Stimulated activated CD8-positive, alpha-beta memory T cell treated with anti-CD3 and anti-CD28 coated beads, Interleukin-15, amount 100 ng/mL, for 4 hours (primary cell): Measurements from ENCODE around the gene TRPV3.
"Not testable (repeated sequence)": the region's sequence is repeated elsewhere in the genome, so short reads cannot be mapped to it uniquely, and the experiment has no call there.

Experiments used
- DNase-seq, 2 donors: peaks; one replicate each; pipeline ENCODE4 v3.0.0-alpha.2; 2020; ENCODE audit warnings: low read depth in 2 of 2

The TRPV3 gene

DNA sequence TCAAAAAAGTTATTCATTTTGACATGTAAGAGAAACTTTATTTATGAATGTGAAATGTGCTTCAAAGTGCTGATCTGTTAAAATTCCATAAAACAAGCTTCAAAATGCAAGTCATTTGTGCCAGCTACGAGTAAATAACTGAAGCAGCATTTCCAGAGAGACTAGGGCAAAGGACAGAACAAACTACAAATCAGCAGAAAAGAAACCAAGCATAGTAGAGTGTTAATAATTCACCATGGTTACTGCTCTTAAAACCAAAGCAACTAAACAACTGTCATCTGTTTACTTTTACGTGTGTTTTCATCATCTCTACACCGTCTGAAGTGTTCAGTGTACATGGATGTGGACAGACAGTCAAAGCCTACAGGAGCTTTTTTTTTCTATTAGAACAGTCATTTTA lies 83.4 kb downstream of the TRPV3 start:
- no peak for DNase-seq

GRCh38 chr17:3472137-3472536 lies 85.5 kb downstream of the TRPV3 start:
- no peak for DNase-seq

- no peak for DNase-seq
Observed at GRCh38 chr17:3471599-3471998, 86.0 kb downstream of the TRPV3 start, which contains the start of gene SPATA22. SPATA22 (minus strand) TSS chr17:3471819; CDS start chr17:3469325, 2,494 bp downstream.

DNA sequence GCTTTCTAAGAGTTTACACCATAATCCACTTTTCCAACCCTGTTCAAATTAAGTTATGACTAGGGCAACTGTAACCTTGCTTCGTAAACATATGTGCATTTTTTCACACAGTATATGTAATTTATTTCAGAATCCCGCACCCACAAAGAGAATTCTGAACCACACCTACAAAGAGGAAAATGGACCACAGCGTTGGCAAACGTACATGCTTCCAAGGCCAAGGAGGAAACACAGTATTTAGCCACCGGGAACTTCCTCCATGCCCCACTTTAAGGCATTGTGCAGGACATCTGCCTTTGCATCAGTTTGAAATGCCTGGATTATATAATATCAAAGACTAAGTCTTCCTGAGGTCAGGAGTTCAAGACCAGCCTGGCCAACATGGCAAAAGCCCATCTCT lies 88.1 kb downstream of the TRPV3 start:
- DNase-seq = no peak

DNA sequence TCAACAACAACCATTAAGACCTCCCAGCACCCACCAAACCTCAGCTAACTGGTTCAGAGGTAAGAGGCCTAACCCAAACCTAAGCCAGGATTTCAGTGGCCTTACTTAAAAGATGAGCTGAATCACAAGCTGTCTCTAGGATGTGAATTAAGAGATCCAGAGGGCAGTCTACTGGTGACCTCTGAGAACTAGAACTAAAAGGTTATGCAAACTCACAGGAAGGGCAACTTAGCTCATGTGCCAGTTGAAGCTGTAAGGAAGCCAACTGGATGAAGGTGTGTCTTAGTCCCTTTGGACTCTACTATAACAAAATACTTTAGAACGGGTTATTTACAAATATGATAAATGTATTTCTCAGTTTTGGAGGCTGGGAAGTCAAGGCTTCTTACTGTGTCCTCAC lies 91.3 kb downstream of the TRPV3 start:
- not testable (repeated sequence) for DNase-seq
